ENCODE results near the gene REXO1. TPM values are rescaled to one million over a fixed set of nuclear protein-coding genes. Genes with fewer than 3 reads are reported as not detected.

Gene REXO1
- total and polyA plus RNA-seq, 2 donors (not counting 1 experiment from before 2014, with no cell fraction given) = 6.1 to 6.8 TPM

- no peak for DNase-seq (ENCODE audit: low read depth in 2 of 2)
- peaks cover 12% of the 10 kb centered on the region for H3K36me3 ChIP-seq (ENCODE audit: control insufficient read depth, insufficient read depth, low read length)
- no peak overlapping the region for H3K27ac ChIP-seq (ENCODE audit: insufficient read depth, low read length)
- no peaks in the 10 kb centered on the region for H3K27me3 ChIP-seq (ENCODE audit: control insufficient read depth, insufficient read depth, low read length)
- no peaks in the 10 kb centered on the region for H4K20me1 ChIP-seq (ENCODE audit: control insufficient read depth, extremely low read depth, insufficient read depth, low read length)
- no peak overlapping the region for H3K9ac ChIP-seq (ENCODE audit: insufficient read depth, low read length)
- no peak overlapping the region for H3K4me3 ChIP-seq (replicated peaks in 1 of 4; ENCODE audit: control extremely low read depth in 1 of 4, insufficient read depth in 1 of 4, low read depth in 3 of 4, low read length in 4 of 4)
- no peak overlapping the region for H2AFZ ChIP-seq (ENCODE audit: low read length)
- H3K79me2 ChIP-seq (ENCODE audit: control insufficient read depth, insufficient read depth, low read length) = peaks cover 3% of the 10 kb centered on the region
- H3K4me1 ChIP-seq (ENCODE audit: control insufficient read depth, extremely low read depth, insufficient read depth, low read length) = peaks cover 5% of the 10 kb centered on the region
- TF ChIP-seq CTCF (conservative IDR thresholded peaks at IDR 0.05 in 1 of 2, IDR thresholded peaks at IDR 0.05 in 1 of 2; ENCODE audit: low read depth in 1 of 2, low read length in 2 of 2) (no peak), EZH2 (IDR thresholded peaks at IDR 0.05; ENCODE audit: low read length, missing control alignments) (no peak)
- H3K4me2 ChIP-seq (ENCODE audit: extremely low read depth, insufficient read depth, low read length) = no peak overlapping the region
- no peaks in the 10 kb centered on the region for H3K9me3 ChIP-seq (ENCODE audit: control insufficient read depth, insufficient read depth, low read depth, low read length)
Measured at GRCh38 chr19:1824252-1824622, 24.0 kb downstream of the REXO1 start.

- peaks cover 14% of the 10 kb centered on the region for H3K36me3 ChIP-seq (ENCODE audit: control insufficient read depth, insufficient read depth, low read length)
- H2AFZ ChIP-seq (ENCODE audit: low read length) = no peak overlapping the region
- H3K9me3 ChIP-seq (ENCODE audit: control insufficient read depth, insufficient read depth, low read depth, low read length) = no peaks in the 10 kb centered on the region
- peaks cover 5% of the 10 kb centered on the region for H3K4me1 ChIP-seq (ENCODE audit: control insufficient read depth, extremely low read depth, insufficient read depth, low read length)
- no peak overlapping the region for H3K27ac ChIP-seq (ENCODE audit: insufficient read depth, low read length)
- no peaks in the 10 kb centered on the region for H3K27me3 ChIP-seq (ENCODE audit: control insufficient read depth, insufficient read depth, low read length)
- no peaks in the 10 kb centered on the region for H4K20me1 ChIP-seq (ENCODE audit: control insufficient read depth, extremely low read depth, insufficient read depth, low read length)
- H3K79me2 ChIP-seq (ENCODE audit: control insufficient read depth, insufficient read depth, low read length) = no peaks in the 10 kb centered on the region
- no peak overlapping the region for H3K4me2 ChIP-seq (ENCODE audit: extremely low read depth, insufficient read depth, low read length)
- H3K9ac ChIP-seq (ENCODE audit: insufficient read depth, low read length) = no peak overlapping the region
- no peak for DNase-seq (ENCODE audit: low read depth in 2 of 2)
- TF ChIP-seq CTCF (conservative IDR thresholded peaks at IDR 0.05 in 1 of 2, IDR thresholded peaks at IDR 0.05 in 1 of 2; ENCODE audit: low read depth in 1 of 2, low read length in 2 of 2) (no peak), EZH2 (IDR thresholded peaks at IDR 0.05; ENCODE audit: low read length, missing control alignments) (no peak)
- no peak overlapping the region for H3K4me3 ChIP-seq (replicated peaks in 1 of 4; ENCODE audit: control extremely low read depth in 1 of 4, insufficient read depth in 1 of 4, low read depth in 3 of 4, low read length in 4 of 4)
Measured at GRCh38 chr19:1823539-1824251, 24.6 kb downstream of the REXO1 start.

- no peak overlapping the region for H3K9ac ChIP-seq (ENCODE audit: insufficient read depth, low read length)
- no peak for DNase-seq (ENCODE audit: low read depth in 2 of 2)
Measured at GRCh38 chr19:1823020-1823419, 25.3 kb downstream of the REXO1 start.

More at GRCh38 chr19:1823020-1823419, 25.3 kb downstream of the REXO1 start:
- H3K4me1 ChIP-seq (ENCODE audit: control insufficient read depth, extremely low read depth, insufficient read depth, low read length) = peaks cover 5% of the 10 kb centered on the region
- peaks cover 17% of the 10 kb centered on the region for H3K36me3 ChIP-seq (ENCODE audit: control insufficient read depth, insufficient read depth, low read length)
- no peaks in the 10 kb centered on the region for H4K20me1 ChIP-seq (ENCODE audit: control insufficient read depth, extremely low read depth, insufficient read depth, low read length)
- H3K27me3 ChIP-seq (ENCODE audit: control insufficient read depth, insufficient read depth, low read length) = no peaks in the 10 kb centered on the region
- no peak overlapping the region for H3K27ac ChIP-seq (ENCODE audit: insufficient read depth, low read length)
- H2AFZ ChIP-seq (ENCODE audit: low read length) = no peak overlapping the region
- no peak overlapping the region for H3K4me2 ChIP-seq (ENCODE audit: extremely low read depth, insufficient read depth, low read length)
- no peaks in the 10 kb centered on the region for H3K9me3 ChIP-seq (ENCODE audit: control insufficient read depth, insufficient read depth, low read depth, low read length)
- no peak overlapping the region for H3K4me3 ChIP-seq (replicated peaks in 1 of 4; ENCODE audit: control extremely low read depth in 1 of 4, insufficient read depth in 1 of 4, low read depth in 3 of 4, low read length in 4 of 4)
- H3K79me2 ChIP-seq (ENCODE audit: control insufficient read depth, insufficient read depth, low read length) = no peaks in the 10 kb centered on the region
- TF ChIP-seq CTCF (conservative IDR thresholded peaks at IDR 0.05 in 1 of 2, IDR thresholded peaks at IDR 0.05 in 1 of 2; ENCODE audit: low read depth in 1 of 2, low read length in 2 of 2) (no peak), EZH2 (IDR thresholded peaks at IDR 0.05; ENCODE audit: low read length, missing control alignments) (no peak)
